Measurements from ENCODE around the gene RAB40C.

The RAB40C gene

GRCh38 chr16:648781-649589, 59.1 kb downstream of the RAB40C start, which contains the start of gene WDR90:
TSS of gene WDR90 (plus strand) at chr16:649365. CDS start at chr16:649417, 52 bp downstream.
- DNase-seq, result peak; percentile 92

- peak; percentile 21 for DNase-seq
Measured at GRCh38 chr16:649631-650030, 59.8 kb downstream of the RAB40C start.

- no peak for DNase-seq
Measured at GRCh38 chr16:651844-652243, 62.0 kb downstream of the RAB40C start.

DNA sequence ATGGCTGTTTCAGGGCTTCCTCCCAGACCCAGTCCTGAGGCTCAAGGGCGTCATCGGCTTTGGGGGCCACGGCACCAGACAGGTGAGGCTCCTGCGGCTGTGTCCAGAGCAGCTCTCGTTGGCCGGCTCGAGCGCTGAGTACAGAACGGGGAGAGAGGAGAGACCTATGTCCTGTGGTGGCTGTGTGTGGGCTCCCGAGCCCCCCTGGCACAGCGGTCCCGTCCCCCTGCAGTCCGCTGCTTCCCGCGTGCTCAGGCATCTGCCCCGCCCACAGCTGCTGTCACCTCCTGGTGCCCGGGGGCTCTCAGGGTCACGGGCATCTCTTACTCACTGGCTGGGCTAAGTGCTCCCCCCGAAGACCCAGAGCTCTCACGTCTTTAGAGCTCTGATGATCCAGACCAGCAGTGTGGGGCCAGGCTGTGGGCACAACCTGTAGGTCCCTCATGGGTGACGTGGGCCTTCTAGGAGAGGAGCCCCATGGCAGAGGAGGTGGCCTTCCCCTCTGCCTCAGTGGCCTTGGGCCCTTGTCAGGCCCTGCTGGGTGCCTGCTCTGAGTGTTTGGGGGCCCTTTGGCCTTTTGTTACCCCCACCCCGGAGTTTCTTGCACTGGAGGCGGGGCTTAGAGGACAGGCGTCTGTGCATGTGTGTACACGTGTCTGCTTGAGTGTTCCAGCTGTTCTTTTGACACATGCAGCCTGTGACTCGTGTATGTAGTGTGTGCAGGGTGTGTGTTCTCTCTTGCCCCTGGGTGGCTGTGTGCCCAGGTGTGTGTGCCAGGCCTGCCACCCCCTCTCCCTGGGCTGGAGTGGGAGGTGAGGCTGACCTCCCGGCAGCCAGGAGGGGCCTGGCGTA, 62.8 kb downstream of the RAB40C start:
- DNase-seq, result no peak

GRCh38 chr16:654034-654433, 64.2 kb downstream of the RAB40C start:
- DNase-seq, result no peak

DNA sequence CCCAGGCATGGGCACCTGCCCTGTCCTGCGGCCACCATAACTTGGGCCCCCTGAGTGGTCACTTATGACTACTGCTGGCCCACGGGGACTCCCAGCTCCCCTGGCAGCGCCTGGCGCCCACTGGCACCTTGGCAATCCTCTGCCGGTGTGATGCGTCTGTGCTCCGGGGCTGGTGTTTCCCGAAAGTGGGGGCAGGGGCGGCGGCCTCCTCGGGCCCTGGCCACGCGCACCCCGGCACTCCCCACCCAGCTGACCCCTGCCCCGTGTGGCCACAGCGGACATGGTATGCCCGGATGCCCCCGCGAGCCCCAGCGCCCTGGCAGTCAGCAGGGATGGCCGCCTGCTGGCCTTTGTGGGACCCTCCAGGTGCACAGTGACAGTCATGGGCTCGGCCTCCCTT, 67.6 kb downstream of the RAB40C start:
- no peak for DNase-seq

DNA sequence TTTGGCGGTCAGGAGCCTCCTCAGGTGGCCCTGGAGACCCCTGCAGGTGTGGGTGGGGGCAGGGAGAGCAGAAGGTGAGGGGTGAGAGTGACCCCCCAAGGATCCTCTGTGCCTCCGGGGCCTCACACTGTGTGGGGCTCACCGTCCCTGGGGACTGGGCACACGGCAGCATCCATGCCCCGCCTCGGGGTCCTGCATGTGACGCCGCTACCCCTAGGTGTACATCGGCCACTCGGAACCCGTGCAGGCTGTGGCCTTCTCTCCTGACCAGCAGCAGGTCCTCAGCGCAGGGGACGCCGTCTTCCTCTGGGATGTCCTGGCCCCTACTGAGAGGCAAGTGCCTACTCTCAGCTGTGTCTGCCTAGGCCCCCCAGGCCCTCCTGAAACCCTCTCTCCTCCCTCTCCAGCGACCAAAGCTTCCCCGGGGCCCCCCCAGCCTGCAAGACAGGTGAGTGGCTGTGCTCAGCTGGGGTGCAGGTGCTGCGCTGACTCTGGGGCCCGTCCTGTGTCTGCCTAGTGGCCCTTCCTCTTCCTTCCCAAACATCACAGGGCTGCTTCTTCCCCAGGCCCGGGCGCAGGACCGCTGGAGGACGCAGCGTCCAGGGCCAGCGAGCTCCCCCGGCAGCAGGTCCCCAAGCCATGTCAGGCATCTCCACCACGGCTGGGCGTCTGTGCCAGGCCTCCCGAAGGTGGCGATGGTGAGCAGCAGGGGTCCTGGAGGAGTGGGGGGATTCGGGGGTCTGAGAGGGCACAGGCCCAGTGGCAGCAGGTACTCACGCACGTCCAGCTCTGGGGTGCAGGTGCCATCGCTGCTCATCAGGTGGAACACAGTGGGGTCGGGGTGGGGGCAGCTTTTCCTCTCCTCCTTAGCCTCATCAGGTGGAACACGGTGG, 69.1 kb downstream of the RAB40C start:
- no peak for DNase-seq

- DNase-seq, result no peak
Measured at GRCh38 chr16:659618-660017, 69.8 kb downstream of the RAB40C start.

DNA sequence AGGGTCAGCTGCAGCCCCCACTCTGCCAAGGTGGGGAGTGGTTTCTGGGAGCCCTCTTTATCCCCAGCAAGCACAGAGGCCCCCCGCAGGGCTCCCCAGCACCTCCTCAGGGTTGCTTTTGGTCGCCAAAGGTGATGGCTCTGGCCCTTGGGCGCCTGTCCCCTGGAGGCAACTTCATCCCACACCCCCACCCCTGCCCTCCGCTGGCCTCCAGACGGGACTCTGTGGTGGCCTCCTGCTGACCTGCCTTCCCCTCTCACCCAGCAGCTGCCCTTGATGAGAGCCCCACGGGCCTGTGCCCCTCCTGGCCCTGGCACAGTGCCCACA, 70.2 kb downstream of the RAB40C start:
- DNase-seq, result no peak

GRCh38 chr16:660459-661183, 70.8 kb downstream of the RAB40C start:
- DNase-seq, result peak; percentile 66

- no peak for DNase-seq
Measured at GRCh38 chr16:661184-661821, 71.4 kb downstream of the RAB40C start.

DNA sequence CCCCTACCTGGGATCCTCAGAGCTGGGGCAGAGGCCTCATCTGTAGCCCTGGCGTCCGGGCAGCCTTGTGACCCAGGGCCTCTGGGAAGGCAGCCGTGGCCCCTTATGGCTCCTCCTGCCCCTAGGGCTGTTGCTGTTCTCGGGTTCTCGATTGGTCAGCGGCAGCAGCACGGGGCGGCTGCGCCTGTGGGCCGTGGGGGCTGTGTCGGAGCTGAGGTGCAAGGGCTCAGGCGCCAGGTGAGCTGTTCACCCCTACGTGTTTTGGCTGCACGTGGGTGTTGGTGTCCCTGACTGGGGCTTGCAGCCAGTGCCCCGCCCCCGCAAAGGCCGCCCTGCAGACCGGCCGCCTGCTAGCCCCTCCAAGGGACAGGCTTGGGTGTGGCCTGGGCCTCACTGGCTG, 72.2 kb downstream of the RAB40C start:
- no peak for DNase-seq

DNA sequence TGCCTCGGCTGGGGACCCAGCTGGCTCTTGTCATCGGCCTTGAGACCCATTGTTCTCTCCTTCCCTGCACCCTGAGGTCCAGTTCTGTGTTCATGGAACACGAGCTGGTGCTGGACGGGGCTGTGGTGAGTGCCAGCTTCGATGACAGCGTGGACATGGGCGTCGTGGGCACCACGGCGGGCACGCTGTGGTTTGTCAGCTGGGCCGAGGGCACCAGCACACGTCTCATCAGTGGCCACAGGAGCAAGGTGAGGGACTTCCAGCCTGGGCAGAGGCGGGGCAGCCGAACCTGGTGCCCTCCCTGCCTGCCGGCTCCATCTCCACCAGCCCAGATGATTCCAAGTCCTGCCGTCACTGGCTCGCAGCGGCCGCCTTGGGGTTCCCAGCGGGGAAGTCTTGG, 72.7 kb downstream of the RAB40C start:
- no peak for DNase-seq

DNA sequence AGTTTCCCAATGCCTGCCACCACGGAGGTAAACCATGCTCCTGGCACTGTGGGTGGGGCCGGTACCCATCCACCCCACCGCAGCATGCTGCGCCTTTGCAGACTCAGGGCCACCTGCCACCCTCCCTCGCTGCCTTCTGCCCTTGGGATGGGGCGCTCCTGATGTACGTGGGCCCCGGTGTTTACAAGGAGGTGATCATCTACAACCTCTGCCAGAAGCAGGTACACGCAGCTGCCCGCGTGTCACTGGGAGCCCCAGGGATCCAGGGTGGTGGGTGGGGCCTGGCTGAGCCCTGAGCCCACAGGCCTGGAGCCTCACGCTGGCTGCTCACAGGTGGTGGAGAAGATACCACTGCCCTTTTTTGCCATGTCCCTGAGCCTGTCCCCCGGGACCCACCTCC, 76.7 kb downstream of the RAB40C start:
- no peak for DNase-seq

DNA sequence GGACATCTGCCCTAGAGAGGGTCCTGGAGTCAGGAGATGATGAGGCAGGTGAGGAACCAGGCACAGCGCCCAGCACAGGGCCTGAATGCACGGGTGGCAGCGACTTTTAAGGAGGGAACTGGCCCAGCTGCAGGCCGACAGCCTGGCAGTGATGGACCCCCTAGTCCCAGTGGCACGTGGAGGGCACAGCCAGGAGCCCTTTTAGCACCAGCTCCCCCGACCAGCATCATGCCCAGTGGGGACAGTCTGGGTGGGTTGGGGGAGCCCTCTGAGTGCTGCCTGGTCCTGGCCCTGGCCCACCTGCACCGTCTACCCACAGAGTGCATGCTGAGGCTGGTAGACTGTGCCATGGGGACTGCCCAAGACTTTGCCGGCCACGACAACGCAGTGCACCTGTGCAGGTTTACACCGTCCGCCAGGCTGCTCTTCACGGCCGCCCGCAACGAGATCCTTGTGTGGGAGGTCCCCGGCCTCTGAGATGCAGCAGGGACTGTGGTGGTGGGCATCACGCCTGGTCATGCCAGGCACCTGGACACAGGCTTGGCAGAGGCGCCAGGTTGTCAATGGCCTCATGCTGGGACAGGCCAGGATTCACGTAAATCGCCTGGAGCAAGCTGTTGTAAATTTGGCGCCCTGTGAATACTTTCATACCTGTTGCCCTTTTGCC, 77.4 kb downstream of the RAB40C start:
- DNase-seq, result no peak

DNA sequence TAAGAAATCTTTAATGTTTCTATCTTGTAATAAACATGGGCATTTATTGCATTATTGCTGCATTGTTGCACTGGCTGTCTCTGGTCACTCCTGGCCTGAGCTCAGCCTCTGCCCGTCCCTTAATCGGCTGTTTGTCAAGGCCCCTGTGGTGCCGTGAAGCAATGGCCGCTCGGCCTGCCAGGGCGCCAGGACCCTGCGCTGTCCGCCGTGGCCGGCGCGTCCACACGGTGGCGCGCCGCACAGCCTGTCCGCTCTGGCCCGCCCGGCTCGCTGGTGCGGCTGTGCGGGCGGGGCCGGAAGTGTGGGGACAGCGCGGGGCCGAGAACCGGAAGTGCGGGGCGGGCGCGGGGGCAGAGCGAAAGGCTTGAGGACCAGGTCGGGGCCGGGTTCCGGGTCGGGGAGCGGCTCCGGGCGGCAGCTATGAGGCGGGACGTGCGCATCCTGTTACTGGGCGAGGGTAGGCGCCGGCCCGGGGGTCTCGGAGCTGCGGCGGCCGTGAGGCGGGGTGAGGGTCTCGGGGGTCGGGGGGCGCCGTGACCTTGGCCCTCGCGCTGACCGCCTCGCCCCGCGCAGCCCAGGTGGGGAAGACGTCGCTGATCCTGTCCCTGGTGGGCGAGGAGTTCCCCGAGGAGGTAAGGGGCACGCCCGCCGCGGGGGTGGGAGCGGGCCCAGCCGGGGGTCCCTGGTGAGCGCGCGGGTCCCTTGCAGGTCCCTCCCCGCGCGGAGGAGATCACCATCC, 78.1 kb downstream of the RAB40C start, which contains the start of gene RHOT2:
TSS of gene RHOT2 (plus strand) at position 353 of the 739 bp plus-strand sequence. CDS start at position 421, 68 bp downstream.
- peak; percentile 90 for DNase-seq

DNA sequence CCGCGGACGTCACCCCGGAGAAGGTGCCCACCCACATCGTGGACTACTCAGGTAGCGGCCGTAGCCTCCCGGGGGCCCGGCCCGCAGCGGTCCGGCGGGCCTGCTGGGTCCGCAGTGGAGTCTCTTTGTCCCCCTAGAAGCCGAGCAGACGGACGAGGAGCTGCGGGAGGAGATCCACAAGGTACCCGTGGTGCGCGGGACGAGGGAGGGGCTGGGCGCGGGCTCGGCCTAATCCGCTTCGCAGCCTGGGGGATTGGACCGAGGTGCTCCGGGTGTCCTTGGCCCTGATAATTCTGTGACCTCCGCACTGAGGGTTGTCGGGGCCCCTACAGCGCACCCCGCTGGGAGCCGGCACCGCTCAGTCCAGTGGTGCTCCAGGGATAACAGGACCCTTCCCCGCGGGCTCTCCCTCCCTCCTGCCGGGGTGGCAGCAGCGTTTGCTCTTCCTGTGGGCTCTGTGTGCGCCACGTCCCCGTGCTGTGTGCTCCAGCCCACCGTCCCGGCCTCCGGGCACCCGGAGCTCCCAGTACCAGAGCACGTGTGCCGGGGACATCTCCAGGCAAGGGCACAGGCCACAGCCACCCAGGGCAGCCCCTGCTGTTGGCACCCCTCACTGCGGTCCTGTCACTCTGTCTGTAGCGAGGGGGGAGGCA, 78.8 kb downstream of the RAB40C start:
- DNase-seq, result no peak

GRCh38 chr16:669666-670065, 79.8 kb downstream of the RAB40C start:
- no peak for DNase-seq
